Transverse colon (tissue), 4 donors: ENCODE results near the gene ZNF470. TPM values are rescaled to one million over a fixed set of nuclear protein-coding genes. Genes with fewer than 3 reads are reported as not detected.

ENCODE experiments used
- DNase-seq: peaks from one replicate; pipeline ENCODE4 v3.0.0-alpha.2; 2019
- H3K27ac ChIP-seq, 4 donors: fragments of 200-600 bp; sonication (generic); 2 replicates each; pipeline ENCODE4 v1.5.1; 2016 to 2018; ENCODE audit warnings: inconsistent platforms in 4 of 4
- H3K27me3 ChIP-seq: fragments of 200-600 bp; sonication (generic); 2 replicates; pipeline ENCODE4 v1.5.1; 2017; ENCODE audit warnings: inconsistent platforms
- H3K36me3 ChIP-seq, 4 donors: fragments of 200-600 bp; sonication (generic); 2 replicates each; pipeline ENCODE4 v1.5.1; 2017 to 2019; ENCODE audit warnings: inconsistent platforms in 4 of 4
- H3K4me1 ChIP-seq, 4 donors: fragments of 200-600 bp; sonication (generic); 2 replicates each; pipeline ENCODE4 v1.5.1; 2017 to 2020; ENCODE audit warnings: inconsistent platforms in 4 of 4
- H3K4me3 ChIP-seq, 4 donors: fragments of 200-600 bp; sonication (generic); 1 replicate in 1 of 4; 2 replicates in 3 of 4; pipeline versions ENCODE4 v1.5.1 to v1.6.1; 2017 to 2019; ENCODE audit warnings: inconsistent platforms in 4 of 4
- H3K9me3 ChIP-seq, 2 donors: fragments of 200-600 bp; sonication (generic); 2 replicates each; pipeline ENCODE4 v1.5.1; 2017 to 2019; ENCODE audit warnings: inconsistent platforms in 2 of 2
- EP300 ChIP-seq: sonication (generic); formaldehyde crosslinking; IDR thresholded peaks from one replicate; pipeline ENCODE4 v1.6.1; 2017; ENCODE audit warnings: antibody characterized with exemption, low read depth
- POLR2A ChIP-seq: fragments of 450-650 bp; IDR thresholded peaks from one replicate; pipeline ENCODE4 v1.6.1; 2016; ENCODE audit warnings: antibody characterized with exemption, mild to moderate bottlenecking, moderate library complexity
- POLR2AphosphoS5 ChIP-seq, 3 donors: sonication (generic); formaldehyde crosslinking; IDR thresholded peaks; one replicate each; pipeline ENCODE4 v1.6.1; 2016; ENCODE audit warnings: antibody characterized with exemption in 3 of 3
- WGBS, 2 donors: methylation state at CpG; one replicate each; pipeline ENCODE4 v1.1.5; 2018; ENCODE audit warnings: low coverage in 1 of 2; 5-methylcytosine and 5-hydroxymethylcytosine counted together
- in situ Hi-C, 4 donors: fragments of 200-750 bp; cut with MboI; loops; one replicate each; pipeline versions ENCODE4 v1.15.0 to v1.15.1; 2017; ENCODE audit warnings: low sequenced_read_pairs in 3 of 4, low pct_ligation_motif_present in 1 of 4, low pct_unique_long_range_greater_than_20kb in 1 of 4
- intact Hi-C: fragments of 100-400 bp; cut with DNase I; formaldehyde crosslinking; loops from one replicate; pipeline ENCODE4 v1.15.1; 2023; ENCODE audit warnings: low total_unique reads
- total RNA-seq, 4 donors: library from RNA; depleted of rRNA; stranded (reverse); fragments of >200 nt; gene quantifications; one replicate each; pipeline ENCODE4 v1.1.0, GENCODE V29; 2016
- TF ChIP-seq, protein P1 (sequence below), 5 experiments: fragments of 200-600 bp in 3 of 5; fragments of 450-650 bp in 2 of 5; sonication (generic) in 3 of 5; IDR thresholded peaks; 1 replicate in 2 of 5; 2 replicates in 3 of 5; pipeline ENCODE4 v1.5.1; 2016 to 2017; ENCODE audit warnings: antibody characterized with exemption in 5 of 5, inconsistent platforms in 3 of 5, mild to moderate bottlenecking in 2 of 5, moderate library complexity in 1 of 5

Gene ZNF470
- total RNA-seq, 4 donors from 2014 or later: 0.37 to 5.6 (median 1.5) TPM

DNA sequence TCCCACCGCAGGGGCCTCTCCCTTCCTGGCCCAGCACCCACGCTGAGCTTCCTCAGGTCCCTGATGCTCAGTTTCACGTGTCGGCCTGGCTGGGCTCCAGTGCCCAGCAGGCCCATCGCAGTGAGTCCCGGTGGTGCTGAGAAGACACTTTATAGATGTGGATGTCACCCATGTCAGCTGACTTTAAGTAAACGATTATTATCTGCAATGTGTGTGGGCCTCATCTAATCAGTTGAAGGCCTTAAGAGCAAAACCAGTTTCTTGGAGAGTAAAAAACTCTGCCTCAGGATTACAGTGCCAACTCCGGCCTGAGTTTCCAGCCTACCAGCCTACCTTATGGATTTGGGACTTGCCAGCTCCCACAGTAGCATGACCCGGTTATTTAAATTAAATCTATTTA is 58.4 kb downstream of the ZNF470 start:
- H3K36me3 ChIP-seq: peaks cover 0 to 32% (median 15%) of the 10 kb centered on the region in 4 donors
- TF ChIP-seq, protein P1, sequence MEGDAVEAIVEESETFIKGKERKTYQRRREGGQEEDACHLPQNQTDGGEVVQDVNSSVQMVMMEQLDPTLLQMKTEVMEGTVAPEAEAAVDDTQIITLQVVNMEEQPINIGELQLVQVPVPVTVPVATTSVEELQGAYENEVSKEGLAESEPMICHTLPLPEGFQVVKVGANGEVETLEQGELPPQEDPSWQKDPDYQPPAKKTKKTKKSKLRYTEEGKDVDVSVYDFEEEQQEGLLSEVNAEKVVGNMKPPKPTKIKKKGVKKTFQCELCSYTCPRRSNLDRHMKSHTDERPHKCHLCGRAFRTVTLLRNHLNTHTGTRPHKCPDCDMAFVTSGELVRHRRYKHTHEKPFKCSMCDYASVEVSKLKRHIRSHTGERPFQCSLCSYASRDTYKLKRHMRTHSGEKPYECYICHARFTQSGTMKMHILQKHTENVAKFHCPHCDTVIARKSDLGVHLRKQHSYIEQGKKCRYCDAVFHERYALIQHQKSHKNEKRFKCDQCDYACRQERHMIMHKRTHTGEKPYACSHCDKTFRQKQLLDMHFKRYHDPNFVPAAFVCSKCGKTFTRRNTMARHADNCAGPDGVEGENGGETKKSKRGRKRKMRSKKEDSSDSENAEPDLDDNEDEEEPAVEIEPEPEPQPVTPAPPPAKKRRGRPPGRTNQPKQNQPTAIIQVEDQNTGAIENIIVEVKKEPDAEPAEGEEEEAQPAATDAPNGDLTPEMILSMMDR (IDR thresholded peaks at IDR 0.05): no peak
- TF ChIP-seq POLR2AphosphoS5 (IDR thresholded peaks at IDR 0.05): no peak
- no peak for TF ChIP-seq EP300
- no peak for TF ChIP-seq POLR2A
- no peak overlapping the region for H3K4me3 ChIP-seq
- in situ Hi-C loops: no loop called here
- no peak overlapping the region for H3K27ac ChIP-seq
- no peaks in the 10 kb centered on the region for H3K4me1 ChIP-seq
- intact Hi-C loops: no loop called here
- no peak for DNase-seq
- peaks cover 39 to 51% of the 10 kb centered on the region in 2 donors for H3K9me3 ChIP-seq
- no peaks in the 10 kb centered on the region for H3K27me3 ChIP-seq
- 95 to 100% methylated on average over 2 to 9 of the region's 9 CpGs for WGBS, 2 donors

DNA sequence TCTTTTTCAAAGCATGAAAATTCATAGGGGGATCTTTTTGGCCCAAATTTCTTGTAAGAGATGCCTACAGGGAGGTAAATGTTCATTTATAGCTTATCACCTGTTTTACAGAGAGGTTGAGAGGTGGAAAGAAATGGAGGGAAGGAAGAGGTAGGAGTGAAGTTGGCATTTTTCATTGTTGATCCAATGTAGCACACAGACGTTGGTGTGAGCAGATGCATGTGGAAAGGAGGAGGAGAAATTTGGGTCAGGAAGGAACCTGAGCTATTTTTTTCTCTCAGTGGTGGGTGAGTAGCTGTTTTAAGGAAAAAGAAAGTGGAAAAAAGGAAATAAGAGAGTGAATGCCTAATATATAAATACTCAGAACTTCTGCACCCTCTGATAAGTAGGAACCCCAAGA is 65.8 kb downstream of the ZNF470 start:
- Histone ChIP-seq H3K4me3 (no peak overlapping the region), H3K9me3 (peaks cover 35 to 37% of the 10 kb centered on the region in 2 donors), H3K4me1 (no peaks in the 10 kb centered on the region), H3K27me3 (no peaks in the 10 kb centered on the region), H3K27ac (no peak overlapping the region), H3K36me3 (no peaks in the 10 kb centered on the region)
- in situ Hi-C loops: no loop called here
- no peak for TF ChIP-seq POLR2A
- TF ChIP-seq EP300: no peak
- TF ChIP-seq, protein P1 (IDR thresholded peaks at IDR 0.05): no peak
- no peak for TF ChIP-seq POLR2AphosphoS5 (IDR thresholded peaks at IDR 0.05)
- intact Hi-C loops: no loop called here
- DNase-seq: no peak
- 8 to 26% methylated on average over 1 of the region's 1 CpG for WGBS, 2 donors

DNA sequence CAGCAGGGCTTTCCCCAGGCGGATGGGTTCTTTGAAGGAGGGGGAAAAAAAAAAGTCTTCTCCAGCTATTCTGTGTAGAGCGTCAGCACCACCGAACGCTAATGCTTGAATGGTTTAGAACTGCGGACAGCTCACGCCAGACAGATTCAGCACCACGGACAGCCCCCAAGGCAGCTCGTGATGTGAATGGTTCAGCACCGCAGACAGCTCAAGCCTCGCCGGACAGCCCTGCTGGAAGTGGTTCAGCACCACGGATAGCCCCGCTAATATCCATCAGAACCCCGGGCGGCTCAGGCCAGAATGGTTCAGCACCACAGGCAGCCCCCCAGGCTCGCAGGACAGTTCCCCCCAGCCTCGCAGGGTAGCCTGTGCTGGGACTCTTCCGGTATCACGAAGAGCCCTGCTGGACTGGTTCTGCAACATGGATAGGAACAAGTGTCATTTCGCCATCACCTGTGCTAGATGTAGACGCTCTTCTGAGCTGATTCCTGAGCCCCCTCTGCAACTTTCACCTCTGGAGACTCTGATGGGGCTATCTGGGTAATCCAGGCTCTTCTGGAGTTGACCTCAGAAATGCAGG is 70.8 kb downstream of the ZNF470 start:
- Histone ChIP-seq H3K27me3 (peaks cover 5% of the 10 kb centered on the region), H3K36me3 (no peaks in the 10 kb centered on the region), H3K4me1 (no peaks in the 10 kb centered on the region), H3K9me3 (peaks cover 16 to 20% of the 10 kb centered on the region in 2 donors), H3K4me3 (no peak overlapping the region), H3K27ac (no peak overlapping the region)
- intact Hi-C loops: no loop called here
- in situ Hi-C loops: no loop called here
- DNase-seq: no peak
- TF ChIP-seq EP300 (no peak), POLR2AphosphoS5 (IDR thresholded peaks at IDR 0.05) (no peak)
- TF ChIP-seq, protein P1 (IDR thresholded peaks at IDR 0.05): no peak
- 20 to 30% methylated on average over 1 to 20 of the region's 21 CpGs for WGBS, 2 donors

Other genes with a start within 250 kb of the ZNF470 start
- 10 to 100 TPM in 1 of 4 donors, 1 to 10 TPM in 2, not detected in 1; 1.5 to 10.8 (median 5.2) TPM for gene ZNF582, start 173.9 kb upstream of the ZNF470 start, total RNA-seq
- gene ZNF583, start 163.1 kb upstream of the ZNF470 start, total RNA-seq: 1 to 10 TPM; 3.3 to 4.1 (median 3.5) TPM
- gene ZNF667, start 90.1 kb upstream of the ZNF470 start, total RNA-seq: 1 to 10 TPM in 2 of 4 donors, under 1 TPM in 2; 0.75 to 6.4 (median 1.0) TPM
- gene ZNF471, start 59.6 kb upstream of the ZNF470 start, total RNA-seq: 1 to 10 TPM; 1.8 to 3.5 (median 2.2) TPM
- 1 to 10 TPM in 3 of 4 donors, under 1 TPM in 1; 0.20 to 5.4 (median 2.2) TPM for gene ZFP28, start 28.5 kb upstream of the ZNF470 start, total RNA-seq
- 10 to 100 TPM in 1 of 4 donors, 1 to 10 TPM in 3; 4.4 to 10.5 (median 5.6) TPM for gene ZNF71, start 27.8 kb downstream of the ZNF470 start, total RNA-seq
- gene SMIM17, start 75.7 kb downstream of the ZNF470 start, total RNA-seq: not detected
- gene ZNF835, start 104.3 kb downstream of the ZNF470 start, total RNA-seq: 1 to 10 TPM in 2 of 4 donors, under 1 TPM in 1, not detected in 1; 0.37 to 2.2 (median 1.4) TPM